GM12801 (cell line): ENCODE measurements around the gene LDLRAD3.

Experiments
- CTCF ChIP-seq: IDR thresholded peaks from one replicate; pipeline ENCODE4 v1.5.1; 2011; ENCODE audit warnings: control low read depth; ENCODE audit not compliant: insufficient read length; ENCODE audit errors: extremely low read depth

Gene LDLRAD3

GRCh38 chr11:36044636-36045035 lies 100.8 kb downstream of the LDLRAD3 start:
- TF ChIP-seq CTCF = no peak

- TF ChIP-seq CTCF = no peak
Measured at GRCh38 chr11:36046932-36047331, 103.1 kb downstream of the LDLRAD3 start.

- no peak for TF ChIP-seq CTCF
Measured at GRCh38 chr11:36047344-36047743, 103.5 kb downstream of the LDLRAD3 start.

- TF ChIP-seq CTCF = no peak
Measured at GRCh38 chr11:36048496-36049247, 104.8 kb downstream of the LDLRAD3 start.

- TF ChIP-seq CTCF = no peak
Measured at GRCh38 chr11:36051235-36052144, 107.6 kb downstream of the LDLRAD3 start.

- no peak for TF ChIP-seq CTCF
Measured at GRCh38 chr11:36053281-36053680, 109.4 kb downstream of the LDLRAD3 start.

- no peak for TF ChIP-seq CTCF
Measured at GRCh38 chr11:36053862-36054261, 110.0 kb downstream of the LDLRAD3 start.
